ENCODE data around the gene WFDC11.
"Not testable (repeated sequence)": the region's sequence is repeated elsewhere in the genome, so short reads cannot be mapped to it uniquely, and the experiment has no call there.

The WFDC11 gene

GRCh38 chr20:45670139-45670538 lies at the start of gene WFDC11:
WFDC11 (minus strand) TSS chr20:45670239; CDS start chr20:45650600, 19,639 bp downstream.
- DNase-seq = no peak

- not testable (repeated sequence) for DNase-seq
Observed at GRCh38 chr20:45716141-45716688, 46.2 kb upstream of the WFDC11 start.

GRCh38 chr20:45704969-45705637 lies 35.1 kb upstream of the WFDC11 start, which contains the start of gene WFDC10B:
WFDC10B (minus strand) TSS chr20:45705019; CDS start chr20:45685992, 19,027 bp downstream.
- no peak for DNase-seq

- no peak for DNase-seq
Observed at GRCh38 chr20:45701873-45702272, 31.8 kb upstream of the WFDC11 start, which contains the start of gene WFDC13. WFDC13 (plus strand) TSS chr20:45702038; CDS start chr20:45702124, 86 bp downstream.

GRCh38 chr20:45701104-45701503 lies 31.1 kb upstream of the WFDC11 start:
- DNase-seq = no peak

GRCh38 chr20:45695496-45695895 lies 25.5 kb upstream of the WFDC11 start:
- DNase-seq = no peak

- DNase-seq = not testable (repeated sequence)
Observed at GRCh38 chr20:45693346-45693745, 23.3 kb upstream of the WFDC11 start.

GRCh38 chr20:45685896-45686295 lies 15.9 kb upstream of the WFDC11 start:
- DNase-seq = no peak

- DNase-seq = no peak
Observed at GRCh38 chr20:45679650-45680049, 9.6 kb upstream of the WFDC11 start.

- no peak for DNase-seq
Observed at GRCh38 chr20:45672765-45673164, 2.7 kb upstream of the WFDC11 start.

- not testable (repeated sequence) for DNase-seq
Observed at GRCh38 chr20:45657038-45657437, 13.0 kb downstream of the WFDC11 start.

- DNase-seq = not testable (repeated sequence)
Observed at GRCh38 chr20:45651726-45652125, 18.3 kb downstream of the WFDC11 start.

GRCh38 chr20:45649312-45649863 lies 20.7 kb downstream of the WFDC11 start:
- no peak for DNase-seq

GRCh38 chr20:45647441-45648050 lies 22.5 kb downstream of the WFDC11 start:
- DNase-seq = no peak

GRCh38 chr20:45646875-45647274 lies 23.2 kb downstream of the WFDC11 start:
- DNase-seq = no peak

GRCh38 chr20:45645869-45646268 lies 24.2 kb downstream of the WFDC11 start:
- not testable (repeated sequence) for DNase-seq

GRCh38 chr20:45641076-45641475 lies 29.0 kb downstream of the WFDC11 start:
- not testable (repeated sequence) for DNase-seq

GRCh38 chr20:45639687-45640086 lies 30.4 kb downstream of the WFDC11 start:
- DNase-seq = no peak

- DNase-seq = no peak
Observed at GRCh38 chr20:45636513-45636912, 33.5 kb downstream of the WFDC11 start.

- DNase-seq = no peak
Observed at GRCh38 chr20:45631184-45631583, 38.9 kb downstream of the WFDC11 start, which contains the start of gene WFDC9. WFDC9 (minus strand) TSS chr20:45631284; CDS start chr20:45610181, 21,103 bp downstream.

GRCh38 chr20:45630371-45630770 lies 39.7 kb downstream of the WFDC11 start:
- DNase-seq = no peak

- DNase-seq = no peak
Observed at GRCh38 chr20:45629496-45630100, 40.4 kb downstream of the WFDC11 start, which contains the start of gene WFDC10A. WFDC10A (plus strand) TSS chr20:45629739; CDS start chr20:45629814, 75 bp downstream.

GRCh38 chr20:45626540-45626939 lies 43.5 kb downstream of the WFDC11 start:
- no peak for DNase-seq
